ENCODE measurements around the gene PTPRS.

Gene PTPRS

GRCh38 chr19:5341448-5341820 is 822 bp upstream of the PTPRS start:
- H3K27me3 Mint-ChIP-seq: peaks cover 74% of the 10 kb centered on the region
- H3K4me1 Mint-ChIP-seq: peaks cover 25% of the 10 kb centered on the region
- peaks cover 5% of the 10 kb centered on the region for H3K9me3 Mint-ChIP-seq
- H3K36me3 Mint-ChIP-seq: peaks cover 6% of the 10 kb centered on the region
- H3K4me3 Mint-ChIP-seq: peak overlapping the region; percentile 55
- H3K27ac Mint-ChIP-seq: no peak overlapping the region
- no peak for ATAC-seq

- Mint-ChIP-seq H3K4me1 (peaks cover 39% of the 10 kb centered on the region), H3K27ac (no peak overlapping the region), H3K9me3 (peaks cover 5% of the 10 kb centered on the region), H3K4me3 (peak overlapping the region; percentile 72), H3K36me3 (peaks cover 6% of the 10 kb centered on the region), H3K27me3 (peaks cover 85% of the 10 kb centered on the region)
- ATAC-seq: peak; percentile 32
These were observed 519 bp downstream of the PTPRS start for GRCh38 chr19:5339950-5340636.

GRCh38 chr19:5339198-5339949 is 1.2 kb downstream of the PTPRS start:
- H3K27ac Mint-ChIP-seq: peak overlapping the region; percentile 25
- no peak for ATAC-seq
- H3K9me3 Mint-ChIP-seq: peaks cover 5% of the 10 kb centered on the region
- H3K27me3 Mint-ChIP-seq: peaks cover 87% of the 10 kb centered on the region
- H3K36me3 Mint-ChIP-seq: peaks cover 6% of the 10 kb centered on the region
- peak overlapping the region; percentile 68 for H3K4me3 Mint-ChIP-seq
- peaks cover 41% of the 10 kb centered on the region for H3K4me1 Mint-ChIP-seq

GRCh38 chr19:5338656-5339197 is 1.9 kb downstream of the PTPRS start:
- H3K9me3 Mint-ChIP-seq: peaks cover 5% of the 10 kb centered on the region
- H3K27me3 Mint-ChIP-seq: peaks cover 89% of the 10 kb centered on the region
- peaks cover 6% of the 10 kb centered on the region for H3K36me3 Mint-ChIP-seq
- H3K27ac Mint-ChIP-seq: peak overlapping the region; percentile 25
- no peak for ATAC-seq
- H3K4me1 Mint-ChIP-seq: peaks cover 41% of the 10 kb centered on the region
- peak overlapping the region; percentile 68 for H3K4me3 Mint-ChIP-seq

GRCh38 chr19:5337708-5338655 is 2.6 kb downstream of the PTPRS start:
- Mint-ChIP-seq H3K9me3 (peaks cover 5% of the 10 kb centered on the region), H3K27ac (no peak overlapping the region), H3K4me1 (peaks cover 41% of the 10 kb centered on the region), H3K27me3 (peaks cover 92% of the 10 kb centered on the region), H3K4me3 (peak overlapping the region; percentile 15), H3K36me3 (peaks cover 6% of the 10 kb centered on the region)
- ATAC-seq: no peak

- H3K4me3 Mint-ChIP-seq: no peak overlapping the region
- H3K9me3 Mint-ChIP-seq: peaks cover 5% of the 10 kb centered on the region
- H3K27me3 Mint-ChIP-seq: peaks cover 83% of the 10 kb centered on the region
- no peak for ATAC-seq
- H3K27ac Mint-ChIP-seq: no peak overlapping the region
- H3K36me3 Mint-ChIP-seq: peaks cover 6% of the 10 kb centered on the region
- peaks cover 41% of the 10 kb centered on the region for H3K4me1 Mint-ChIP-seq
These were observed 3.5 kb downstream of the PTPRS start for GRCh38 chr19:5337126-5337525.

GRCh38 chr19:5336195-5336965 is 4.2 kb downstream of the PTPRS start:
- Mint-ChIP-seq H3K27me3 (peaks cover 76% of the 10 kb centered on the region), H3K4me1 (peaks cover 41% of the 10 kb centered on the region), H3K27ac (no peak overlapping the region), H3K9me3 (peaks cover 3% of the 10 kb centered on the region), H3K4me3 (peak overlapping the region; percentile 1), H3K36me3 (peaks cover 3% of the 10 kb centered on the region)
- ATAC-seq: no peak

GRCh38 chr19:5335593-5335992 is 5.0 kb downstream of the PTPRS start:
- no peak for ATAC-seq
- Mint-ChIP-seq H3K9me3 (no peaks in the 10 kb centered on the region), H3K4me1 (peaks cover 42% of the 10 kb centered on the region), H3K4me3 (no peak overlapping the region), H3K27me3 (peaks cover 68% of the 10 kb centered on the region), H3K27ac (no peak overlapping the region), H3K36me3 (no peaks in the 10 kb centered on the region)

GRCh38 chr19:5334824-5335500 is 5.7 kb downstream of the PTPRS start:
- peaks cover 45% of the 10 kb centered on the region for H3K4me1 Mint-ChIP-seq
- no peak for ATAC-seq
- H3K27ac Mint-ChIP-seq: no peak overlapping the region
- no peaks in the 10 kb centered on the region for H3K36me3 Mint-ChIP-seq
- H3K4me3 Mint-ChIP-seq: peak overlapping the region; percentile 43
- no peaks in the 10 kb centered on the region for H3K9me3 Mint-ChIP-seq
- peaks cover 66% of the 10 kb centered on the region for H3K27me3 Mint-ChIP-seq

- peaks cover 65% of the 10 kb centered on the region for H3K27me3 Mint-ChIP-seq
- ATAC-seq: no peak
- no peak overlapping the region for H3K27ac Mint-ChIP-seq
- no peak overlapping the region for H3K4me3 Mint-ChIP-seq
- H3K9me3 Mint-ChIP-seq: no peaks in the 10 kb centered on the region
- peaks cover 43% of the 10 kb centered on the region for H3K4me1 Mint-ChIP-seq
- no peaks in the 10 kb centered on the region for H3K36me3 Mint-ChIP-seq
These were observed 6.3 kb downstream of the PTPRS start for GRCh38 chr19:5334366-5334739.

GRCh38 chr19:5333581-5334365 is 6.8 kb downstream of the PTPRS start:
- no peak for ATAC-seq
- Mint-ChIP-seq H3K27me3 (peaks cover 65% of the 10 kb centered on the region), H3K9me3 (no peaks in the 10 kb centered on the region), H3K27ac (no peak overlapping the region), H3K36me3 (no peaks in the 10 kb centered on the region), H3K4me1 (peaks cover 37% of the 10 kb centered on the region), H3K4me3 (no peak overlapping the region)

GRCh38 chr19:5332501-5332900 is 8.1 kb downstream of the PTPRS start:
- Mint-ChIP-seq H3K9me3 (no peaks in the 10 kb centered on the region), H3K4me3 (no peak overlapping the region), H3K4me1 (peaks cover 26% of the 10 kb centered on the region), H3K36me3 (no peaks in the 10 kb centered on the region), H3K27ac (no peak overlapping the region), H3K27me3 (peaks cover 65% of the 10 kb centered on the region)
- no peak for ATAC-seq

GRCh38 chr19:5331790-5332189 is 8.8 kb downstream of the PTPRS start:
- Mint-ChIP-seq H3K9me3 (no peaks in the 10 kb centered on the region), H3K27ac (no peak overlapping the region), H3K4me3 (no peak overlapping the region), H3K36me3 (no peaks in the 10 kb centered on the region), H3K4me1 (peaks cover 22% of the 10 kb centered on the region), H3K27me3 (peaks cover 65% of the 10 kb centered on the region)
- no peak for ATAC-seq

All from stimulated activated memory B cell treated with anti-CD40 and anti-IgM and Interleukin-4, amounts not matched to agents 10 μg/mL and 1 μg/mL and 100 μg/mL, for 72 hours (primary cell).